ENCODE data around the gene UMODL1. TPM values are rescaled to one million over a fixed set of nuclear protein-coding genes. Genes with fewer than 3 reads are reported as not detected.

Gene UMODL1
- total RNA-seq, 1 donor from 2014 or later: 0.49 TPM

GRCh38 chr21:42037516-42037915, 33.6 kb upstream of the UMODL1 start:
- ATAC-seq: no peak
- Histone ChIP-seq H3K9me3 (no peaks in the 10 kb centered on the region), H3K27me3 (no peaks in the 10 kb centered on the region), H3K36me3 (no peaks in the 10 kb centered on the region), H3K27ac (no peak overlapping the region), H3K4me1 (peaks cover 10% of the 10 kb centered on the region), H3K4me3 (no peak overlapping the region)
- no peak for TF ChIP-seq CTCF (IDR thresholded peaks at IDR 0.05)
- intact Hi-C loops (cut with DNase I): no loop called here
- DNase-seq: no peak

GRCh38 chr21:42037943-42038342, 33.2 kb upstream of the UMODL1 start:
- peaks cover 10% of the 10 kb centered on the region for H3K4me1 ChIP-seq
- H3K9me3 ChIP-seq: no peaks in the 10 kb centered on the region
- H3K27me3 ChIP-seq: no peaks in the 10 kb centered on the region
- H3K4me3 ChIP-seq: no peak overlapping the region
- H3K36me3 ChIP-seq: no peaks in the 10 kb centered on the region
- DNase-seq: no peak
- no peak for TF ChIP-seq CTCF (IDR thresholded peaks at IDR 0.05)
- ATAC-seq: no peak
- no peak overlapping the region for H3K27ac ChIP-seq
- intact Hi-C loops (cut with DNase I): no loop called here

- Histone ChIP-seq H3K36me3 (no peaks in the 10 kb centered on the region), H3K4me3 (no peak overlapping the region), H3K27me3 (no peaks in the 10 kb centered on the region), H3K27ac (no peak overlapping the region), H3K4me1 (peaks cover 10% of the 10 kb centered on the region), H3K9me3 (no peaks in the 10 kb centered on the region)
- no peak for TF ChIP-seq CTCF (IDR thresholded peaks at IDR 0.05)
- ATAC-seq: no peak
- no peak for DNase-seq
- intact Hi-C loops (cut with DNase I): no loop called here
Measured at GRCh38 chr21:42038393-42038792, 32.7 kb upstream of the UMODL1 start.

GRCh38 chr21:42038826-42039425, 32.2 kb upstream of the UMODL1 start:
- no peak for TF ChIP-seq CTCF (IDR thresholded peaks at IDR 0.05)
- no peaks in the 10 kb centered on the region for H3K27me3 ChIP-seq
- H3K36me3 ChIP-seq: no peaks in the 10 kb centered on the region
- DNase-seq (no peak), ATAC-seq (no peak)
- H3K27ac ChIP-seq: no peak overlapping the region
- no peaks in the 10 kb centered on the region for H3K9me3 ChIP-seq
- intact Hi-C loops (cut with DNase I): no loop called here
- no peak overlapping the region for H3K4me3 ChIP-seq
- H3K4me1 ChIP-seq: peaks cover 10% of the 10 kb centered on the region

GRCh38 chr21:42039470-42039901, 31.6 kb upstream of the UMODL1 start:
- Histone ChIP-seq H3K27me3 (no peaks in the 10 kb centered on the region), H3K4me3 (no peak overlapping the region), H3K4me1 (peaks cover 10% of the 10 kb centered on the region), H3K9me3 (no peaks in the 10 kb centered on the region), H3K27ac (peak overlapping the region; percentile 42), H3K36me3 (no peaks in the 10 kb centered on the region)
- intact Hi-C loops (cut with DNase I): no loop called here
- no peak for TF ChIP-seq CTCF (IDR thresholded peaks at IDR 0.05)
- ATAC-seq (peak; percentile 79), DNase-seq (no peak)

- H3K27ac ChIP-seq: peak overlapping the region; percentile 42
- H3K36me3 ChIP-seq: no peaks in the 10 kb centered on the region
- intact Hi-C loops (cut with DNase I): no loop called here
- ATAC-seq (peak; percentile 16), DNase-seq (no peak)
- peaks cover 10% of the 10 kb centered on the region for H3K4me1 ChIP-seq
- no peaks in the 10 kb centered on the region for H3K9me3 ChIP-seq
- no peak overlapping the region for H3K4me3 ChIP-seq
- TF ChIP-seq CTCF (IDR thresholded peaks at IDR 0.05): no peak
- no peaks in the 10 kb centered on the region for H3K27me3 ChIP-seq
Measured at GRCh38 chr21:42039911-42040351, 31.2 kb upstream of the UMODL1 start.
